GM18907 (cell line): Measurements from ENCODE around the gene SH3PXD2A.
"Not testable (repeated sequence)": the region's sequence is repeated elsewhere in the genome, so short reads cannot be mapped to it uniquely, and the experiment has no call there.

ENCODE experiments used
- ATAC-seq: cut with Tn5 transposase; IDR thresholded peaks from one replicate; pipeline ENCODE4 v1.9.1; 2021; ENCODE audit warnings: mild to moderate bottlenecking, moderate library complexity; ENCODE audit not compliant: unreplicated experiment

SH3PXD2A gene

DNA sequence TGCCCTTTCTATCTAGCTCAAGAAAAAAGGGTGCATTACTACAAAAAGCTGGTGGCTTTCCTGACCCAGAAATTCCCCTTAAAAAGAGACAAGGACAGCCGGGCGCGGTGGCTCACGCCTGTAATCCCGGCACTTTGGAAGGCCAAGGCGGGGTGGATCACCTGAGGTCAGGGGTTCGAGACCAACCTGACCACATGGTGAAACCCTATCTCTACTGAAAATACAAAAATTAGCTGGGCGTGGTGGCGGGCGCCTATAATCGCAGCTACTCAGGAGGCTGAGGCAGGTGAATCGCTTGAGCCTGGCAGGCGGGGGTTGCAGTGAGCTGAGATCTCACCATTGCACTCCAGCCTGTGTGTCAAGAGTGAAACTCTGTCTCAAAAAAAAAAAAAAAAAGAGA is 82.5 kb downstream of the SH3PXD2A start:
- ATAC-seq = not testable (repeated sequence)

DNA sequence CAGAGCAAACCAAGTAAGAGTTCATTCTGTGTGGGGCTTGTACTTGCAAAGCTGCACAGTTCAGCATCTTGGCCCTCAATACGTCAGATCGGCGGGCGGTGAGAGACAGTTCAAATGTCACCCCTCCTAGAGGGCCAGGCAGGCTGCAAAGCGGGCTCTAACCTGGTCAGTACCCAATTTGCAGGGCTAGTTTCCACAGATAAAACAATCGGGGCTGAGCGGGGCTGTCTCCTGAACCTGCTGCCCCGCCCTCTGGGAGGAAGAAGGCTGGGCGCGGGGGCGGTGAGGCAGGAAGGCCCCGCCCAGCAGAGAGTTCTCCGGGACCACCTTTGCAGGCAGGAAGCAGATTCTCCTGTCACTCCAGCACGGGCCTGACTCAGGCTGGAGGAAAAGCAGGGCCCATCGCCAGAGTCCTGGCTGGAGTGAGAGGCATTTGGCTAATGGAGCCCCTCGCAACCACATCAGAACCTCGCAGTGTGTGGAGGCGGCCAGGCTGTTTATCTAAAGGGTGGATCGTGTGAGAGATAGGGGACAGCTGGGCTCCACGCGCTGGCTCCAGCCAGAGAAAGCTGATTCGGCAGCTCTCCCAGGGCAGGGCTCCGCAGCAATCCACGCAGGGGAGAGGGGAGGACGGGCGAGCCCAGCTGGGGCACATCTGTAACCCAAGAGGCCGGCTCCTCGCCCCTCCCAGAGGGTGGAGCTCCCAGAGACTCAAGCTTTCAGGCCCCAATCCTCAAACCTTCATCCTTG is 83.1 kb downstream of the SH3PXD2A start:
- ATAC-seq = peak; percentile 73

DNA sequence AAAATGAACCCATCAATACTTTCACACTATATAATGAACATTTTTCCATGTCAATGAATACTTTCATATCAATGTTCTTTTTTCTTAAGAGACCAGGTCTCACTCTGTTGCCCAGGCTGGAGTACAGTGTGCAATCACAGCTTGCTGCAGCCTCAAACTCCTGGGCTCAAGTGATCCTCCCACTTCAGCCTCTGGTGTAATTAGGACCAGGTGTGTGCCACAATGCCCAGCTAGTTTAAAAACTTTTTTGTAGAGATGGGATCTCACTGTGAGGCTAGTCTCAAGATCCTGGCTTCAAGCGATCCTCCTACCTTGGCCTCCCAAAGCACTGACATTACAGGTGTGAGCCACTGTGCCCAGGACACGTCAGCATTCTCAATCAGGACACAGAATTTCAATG is 85.2 kb downstream of the SH3PXD2A start:
- no peak for ATAC-seq

DNA sequence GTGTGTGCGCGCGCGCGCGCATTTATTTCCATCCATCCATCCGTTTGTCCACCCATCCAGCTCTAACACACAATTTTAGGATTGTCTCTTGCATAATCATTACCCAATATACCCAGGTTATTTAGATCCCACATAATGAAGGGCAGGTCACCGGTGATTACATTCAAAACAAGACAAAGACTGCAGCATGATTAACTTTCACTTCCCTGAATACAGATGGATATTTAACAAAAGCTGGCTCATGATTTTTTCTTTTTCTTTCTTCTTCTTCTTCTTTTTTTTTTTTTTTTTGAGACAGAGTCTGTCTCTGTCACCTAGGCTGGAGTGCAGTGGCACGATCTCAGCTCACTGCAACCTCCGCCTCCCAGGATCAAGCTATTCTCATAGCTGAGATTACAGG is 86.2 kb downstream of the SH3PXD2A start:
- ATAC-seq = no peak

DNA sequence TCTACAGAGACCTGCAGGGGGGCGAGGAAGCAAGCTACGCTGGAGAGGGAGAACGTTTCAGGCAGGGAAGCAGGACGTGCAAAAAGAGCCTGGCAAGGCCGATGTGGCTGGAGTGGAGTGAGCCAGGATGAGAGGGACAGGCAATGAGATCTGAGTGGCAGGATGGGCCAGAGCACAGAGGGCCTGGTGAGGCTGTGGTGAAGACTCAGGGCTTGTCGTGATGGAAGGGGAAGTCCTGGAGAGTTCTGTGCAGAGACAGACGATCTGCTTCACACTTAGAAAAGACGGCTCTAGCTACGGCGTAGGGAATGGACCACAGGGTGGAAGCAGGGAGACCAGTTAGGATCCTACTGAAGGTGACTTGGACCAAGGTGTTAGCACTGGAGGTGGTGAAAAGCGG is 87.0 kb downstream of the SH3PXD2A start:
- ATAC-seq = no peak

DNA sequence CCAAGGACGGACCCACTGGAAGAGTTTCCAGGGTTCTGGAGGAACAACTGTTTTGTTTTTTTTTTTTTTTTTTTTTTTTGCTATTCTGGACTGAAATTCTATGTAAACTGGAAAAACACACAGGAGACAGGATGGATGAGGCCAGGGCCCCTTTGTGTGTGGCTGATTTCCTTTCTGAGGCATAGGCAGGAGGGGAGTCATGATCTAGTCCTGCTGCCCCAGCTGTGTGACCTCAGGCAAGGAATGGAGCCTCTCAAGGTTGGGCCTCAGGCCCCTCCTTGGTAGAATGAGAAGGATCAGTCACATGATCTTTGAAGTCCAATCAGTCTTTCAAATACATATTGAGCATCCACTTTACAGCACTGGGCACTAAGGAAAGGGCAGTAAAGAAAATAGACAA is 87.6 kb downstream of the SH3PXD2A start:
- no peak for ATAC-seq

DNA sequence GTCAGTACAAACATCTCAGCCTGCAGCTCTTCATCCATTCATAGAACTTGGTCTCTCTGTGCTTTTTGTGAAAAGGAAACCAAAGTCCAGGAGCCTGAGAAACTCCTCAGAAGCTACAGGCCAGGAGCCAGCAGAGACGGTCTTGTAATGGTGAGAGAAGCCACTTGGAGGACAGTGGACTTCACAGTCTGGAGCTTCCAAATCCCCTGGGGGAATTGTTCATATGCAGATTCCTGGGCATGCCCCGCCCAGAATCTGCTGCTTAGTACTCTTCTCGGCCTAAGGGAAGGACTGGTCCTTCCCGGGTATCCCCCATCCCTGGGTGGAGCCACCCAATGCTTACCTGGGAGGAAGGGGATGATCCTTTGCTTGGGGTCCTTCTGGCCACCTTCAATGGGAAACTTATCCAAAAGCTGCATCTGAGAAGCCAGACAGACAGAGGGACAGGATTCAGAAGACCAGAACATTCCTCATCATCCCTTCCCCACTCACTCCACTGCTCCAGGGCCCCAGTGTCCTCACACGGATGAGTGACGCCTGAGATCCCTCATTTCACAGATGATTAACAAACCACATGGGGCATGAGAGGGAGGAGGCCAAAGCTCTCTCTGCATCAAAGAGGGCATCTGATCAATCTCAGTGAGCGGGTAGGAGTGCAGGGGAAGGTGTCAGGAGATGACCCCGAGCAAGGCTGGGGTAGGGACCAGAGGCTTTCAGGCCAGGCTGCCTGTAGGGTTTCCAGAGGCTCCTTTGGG is 88.4 kb downstream of the SH3PXD2A start:
- no peak for ATAC-seq

DNA sequence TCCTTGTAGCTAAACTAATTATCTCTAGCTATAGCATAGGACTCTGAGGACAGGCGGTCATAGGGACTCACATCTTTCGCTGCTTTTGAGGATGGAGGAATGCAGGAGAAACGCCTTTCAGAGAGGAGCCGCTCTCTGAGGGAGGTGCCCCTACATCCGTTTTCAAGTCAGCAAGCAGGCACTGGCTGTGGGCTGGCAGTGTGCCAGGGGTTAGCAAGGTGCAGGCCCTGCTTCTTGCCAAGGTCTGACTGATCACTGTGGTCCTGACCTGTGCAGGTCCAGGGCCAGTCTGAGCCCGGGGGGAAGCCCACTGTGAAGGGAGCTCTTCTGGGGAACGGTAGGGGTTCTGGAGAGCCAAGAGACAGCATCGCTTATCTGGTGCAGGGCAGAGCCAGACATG is 89.4 kb downstream of the SH3PXD2A start:
- ATAC-seq = no peak

DNA sequence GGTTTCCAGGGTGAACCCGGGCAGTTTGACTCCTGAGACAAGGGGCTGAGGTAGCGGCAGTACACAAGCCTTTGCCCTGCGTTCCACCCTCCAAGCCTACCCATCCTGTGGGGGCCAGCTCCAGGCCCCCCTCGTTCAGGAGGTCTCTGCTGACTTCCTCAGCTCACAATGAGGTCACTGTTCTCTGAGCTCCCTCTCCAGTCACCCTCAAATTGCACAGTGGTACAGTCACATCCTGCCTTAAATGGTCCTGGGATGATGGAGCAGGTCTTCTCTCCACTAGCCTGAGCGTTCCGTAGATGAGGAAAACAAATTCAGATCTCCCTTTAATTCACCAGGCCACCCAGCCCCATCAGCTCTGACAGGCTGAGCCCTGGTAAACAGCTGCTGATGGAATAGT is 90.2 kb downstream of the SH3PXD2A start:
- ATAC-seq = no peak

DNA sequence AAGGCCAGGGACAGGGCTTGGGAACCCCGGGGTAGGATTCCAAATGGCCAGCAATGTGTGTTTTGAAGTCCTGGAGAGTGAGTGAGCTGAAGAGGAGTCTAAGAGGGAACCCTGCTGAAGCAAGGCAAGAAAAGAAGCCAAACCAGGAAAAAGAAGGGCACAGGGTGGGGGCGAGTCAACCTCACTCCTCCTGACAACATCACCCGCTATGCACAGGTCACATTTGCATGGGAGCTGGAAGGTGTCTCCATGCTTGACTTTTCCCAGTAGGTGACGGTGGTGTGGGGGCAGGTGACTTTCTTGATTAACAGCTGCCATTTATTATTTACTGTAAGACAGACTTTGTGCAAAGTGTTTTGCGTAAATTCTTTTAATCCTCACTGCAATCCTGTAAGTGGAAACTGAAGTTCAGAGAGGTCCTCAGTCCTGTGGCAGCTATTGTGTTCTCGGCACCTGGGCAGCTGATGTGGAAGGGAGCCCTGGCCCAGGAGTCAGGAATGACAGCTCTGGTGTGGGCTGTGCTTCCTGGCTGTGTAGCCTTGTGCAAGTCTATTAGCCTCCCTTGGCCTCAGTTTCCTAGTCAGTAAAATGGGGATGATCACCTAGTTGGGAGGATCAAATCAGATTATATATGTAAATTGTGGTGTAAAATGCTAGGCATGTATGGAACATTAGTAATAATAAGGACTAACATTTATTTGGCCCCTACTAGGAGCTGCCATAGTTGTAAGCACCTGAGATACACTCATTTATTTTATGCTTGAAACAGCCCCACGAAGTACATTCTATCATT is 90.9 kb downstream of the SH3PXD2A start:
- no peak for ATAC-seq

DNA sequence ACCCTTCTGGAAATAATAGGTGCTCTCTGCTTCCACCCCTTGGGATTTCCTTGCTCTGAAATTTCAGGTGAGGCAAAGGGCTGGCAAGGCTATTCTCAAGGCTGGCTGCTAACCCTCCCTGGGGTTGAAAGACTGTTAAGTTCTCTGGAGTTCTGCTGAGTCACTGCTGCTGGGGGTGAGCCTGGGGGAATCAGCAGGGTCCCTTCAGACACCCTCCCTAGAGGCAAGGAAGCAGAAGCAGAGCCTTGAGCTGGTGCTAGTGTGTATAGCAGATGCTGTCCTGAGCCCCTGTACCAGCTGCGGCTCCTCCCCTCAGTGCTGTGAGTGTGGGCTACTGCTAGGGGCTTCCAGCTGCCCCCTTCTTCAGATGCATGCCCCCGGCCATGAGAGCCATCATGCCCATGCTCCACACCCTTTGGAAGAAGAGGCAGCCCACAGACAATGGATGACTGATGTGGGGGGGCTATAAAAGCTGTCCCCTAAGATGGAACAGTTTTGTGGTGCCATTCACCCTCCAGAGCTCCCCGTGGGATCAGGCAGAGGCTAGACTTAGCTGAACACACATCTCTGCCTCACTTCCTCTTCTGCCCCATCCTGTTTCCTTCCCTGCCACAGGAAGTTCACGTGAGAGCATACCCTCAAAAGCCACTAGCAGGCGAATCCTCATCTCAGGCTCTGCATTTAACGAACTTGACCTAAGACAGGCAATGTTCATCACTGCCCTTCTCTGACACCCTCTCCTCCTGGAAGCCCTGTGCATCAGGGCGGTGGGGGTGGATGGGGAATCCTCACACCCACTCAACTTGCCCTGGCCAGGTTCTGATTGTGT is 91.8 kb downstream of the SH3PXD2A start:
- ATAC-seq = peak; percentile 36

DNA sequence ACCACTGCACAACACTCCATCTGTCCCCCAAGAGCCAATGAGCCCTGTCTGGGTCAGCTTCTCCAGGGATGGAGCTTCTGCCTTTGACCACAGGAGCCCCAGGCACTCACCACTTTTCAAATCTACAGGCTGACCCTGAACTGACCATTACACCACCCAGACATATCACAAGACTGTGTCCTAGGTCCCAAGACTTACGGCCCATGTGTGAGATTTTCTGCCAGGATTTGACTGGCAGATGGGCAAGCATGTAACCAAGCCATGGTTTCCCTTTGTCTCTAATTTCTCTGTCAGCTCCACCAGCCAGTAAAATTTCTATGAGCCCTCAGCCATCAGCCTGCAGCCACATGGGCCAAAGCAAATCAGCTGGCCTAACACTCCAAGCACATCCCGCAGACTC is 92.5 kb downstream of the SH3PXD2A start:
- no peak for ATAC-seq

DNA sequence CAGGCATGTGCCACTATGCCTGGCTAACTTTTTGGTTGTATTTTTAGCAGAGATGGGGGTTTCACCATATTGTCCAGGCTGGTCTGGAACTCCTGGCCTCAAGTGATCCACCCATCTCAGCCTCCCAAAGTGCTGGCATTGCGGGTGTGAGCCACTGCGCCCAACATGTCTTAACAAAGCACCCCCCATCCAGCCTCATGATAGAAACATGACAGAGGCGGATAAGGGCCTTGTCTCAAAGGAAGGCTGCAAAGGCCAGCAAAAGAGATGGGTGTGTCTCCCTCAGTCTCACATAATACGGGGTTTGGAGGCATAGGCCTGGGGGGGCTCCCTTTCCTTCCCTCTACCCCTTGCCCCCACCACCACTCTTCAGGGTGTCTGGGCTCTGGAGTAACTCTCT is 93.2 kb downstream of the SH3PXD2A start:
- no peak for ATAC-seq

DNA sequence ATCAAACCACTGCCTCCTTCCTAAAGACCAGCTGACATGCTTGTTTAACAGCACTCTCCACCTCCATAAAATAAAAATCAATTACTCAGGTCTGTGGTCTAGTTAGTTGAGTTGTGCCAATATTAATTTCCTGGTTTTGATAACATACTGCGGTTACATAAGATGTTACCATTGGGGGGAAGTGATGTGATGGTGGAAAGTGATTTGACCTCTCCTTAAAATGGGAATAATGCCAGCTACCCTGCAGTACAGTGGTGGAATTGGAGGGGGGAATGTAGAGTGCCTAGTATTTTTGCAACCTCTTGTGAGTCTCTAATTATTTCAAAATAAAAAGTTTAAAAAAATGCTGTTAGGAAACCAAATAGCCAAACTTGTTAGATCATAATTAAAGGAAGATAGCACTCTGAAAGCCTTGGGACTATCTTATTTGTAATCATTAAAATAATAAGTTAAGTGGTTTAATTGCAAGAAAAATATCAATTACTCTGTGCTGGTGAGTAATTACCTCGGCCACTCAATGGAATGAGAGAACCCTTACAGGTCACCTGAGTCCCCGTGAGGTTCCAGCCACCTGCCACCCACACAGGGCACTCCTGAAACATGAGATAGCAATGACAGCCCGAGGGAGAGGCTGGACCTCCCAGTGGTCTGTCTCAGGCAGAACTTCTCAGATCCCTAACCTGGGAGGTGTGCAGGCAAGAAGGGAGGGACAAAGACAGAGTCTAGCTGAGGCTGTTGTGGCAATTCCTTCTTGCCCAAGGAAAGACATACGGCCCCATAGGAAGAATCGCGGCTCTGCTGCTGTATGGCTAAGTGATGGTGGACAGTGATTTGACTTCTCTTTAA is 94.1 kb downstream of the SH3PXD2A start:
- ATAC-seq = no peak

DNA sequence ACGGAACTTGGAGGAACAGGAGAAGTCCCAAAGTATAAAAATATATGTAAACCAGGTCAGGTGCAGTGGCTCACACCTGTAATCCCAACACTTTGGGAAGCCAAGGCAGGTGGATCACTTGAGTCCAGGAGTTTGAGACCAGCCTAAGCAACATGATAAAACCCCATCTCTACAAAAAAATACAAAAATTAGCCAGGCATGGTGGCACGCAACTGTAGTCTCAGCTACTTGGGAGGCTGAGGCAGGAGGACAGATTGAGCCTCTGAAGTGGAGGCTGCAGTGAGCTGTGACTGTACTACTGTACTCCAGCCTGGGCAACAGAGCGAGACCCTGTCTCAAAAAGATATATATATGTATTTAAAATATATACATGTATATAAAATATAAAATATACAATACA is 95.1 kb downstream of the SH3PXD2A start:
- not testable (repeated sequence) for ATAC-seq

DNA sequence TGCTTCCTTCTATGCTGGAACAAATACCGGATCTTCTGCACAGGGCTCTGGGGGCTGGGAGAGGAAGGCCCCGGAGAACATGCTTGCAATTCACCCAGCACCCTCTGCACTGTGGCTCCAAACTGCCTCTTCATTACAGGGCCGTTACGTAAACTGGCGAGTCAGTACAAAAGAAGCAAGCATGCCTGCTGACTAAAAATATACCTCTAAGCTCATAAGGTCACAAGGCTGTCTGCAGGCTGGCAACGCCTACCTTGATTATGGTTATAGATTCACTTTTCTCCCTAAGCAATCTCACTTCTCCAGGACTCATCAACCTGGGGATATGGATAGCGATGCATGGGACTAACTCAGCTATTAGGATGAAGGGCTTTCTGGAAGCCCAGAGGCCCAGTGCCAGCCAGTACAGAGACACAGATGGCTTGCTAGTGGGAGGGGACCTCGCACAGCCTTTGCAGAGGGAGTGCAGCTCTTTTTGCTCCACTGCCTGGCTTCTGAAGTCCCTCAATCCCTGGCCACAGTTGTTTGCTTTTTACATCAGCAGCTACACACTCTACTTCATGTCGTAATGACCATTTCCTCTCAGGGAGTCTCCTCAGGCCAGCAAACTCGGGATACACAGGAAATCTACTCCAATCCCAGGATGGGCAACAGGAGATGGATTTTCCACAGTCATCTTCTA is 96.1 kb downstream of the SH3PXD2A start:
- peak; percentile 72 for ATAC-seq

DNA sequence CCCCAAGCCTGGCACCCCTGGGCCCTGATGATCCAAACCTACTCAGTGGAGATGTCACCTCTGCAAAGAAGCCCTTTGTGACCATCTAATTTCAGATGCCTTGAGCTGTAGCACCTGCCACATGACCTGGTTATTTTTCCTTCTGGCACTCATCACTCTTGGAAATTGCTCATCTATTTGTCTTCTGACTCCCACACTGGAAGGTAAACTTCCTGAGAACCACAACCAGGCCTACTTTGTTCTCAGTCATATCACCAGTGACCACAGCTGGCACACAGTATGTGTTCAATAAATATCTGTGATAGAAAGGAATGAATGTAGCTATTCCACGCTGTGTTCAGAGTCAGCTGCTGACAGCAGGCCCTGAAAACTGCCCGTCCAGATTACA is 97.1 kb downstream of the SH3PXD2A start:
- ATAC-seq = no peak

DNA sequence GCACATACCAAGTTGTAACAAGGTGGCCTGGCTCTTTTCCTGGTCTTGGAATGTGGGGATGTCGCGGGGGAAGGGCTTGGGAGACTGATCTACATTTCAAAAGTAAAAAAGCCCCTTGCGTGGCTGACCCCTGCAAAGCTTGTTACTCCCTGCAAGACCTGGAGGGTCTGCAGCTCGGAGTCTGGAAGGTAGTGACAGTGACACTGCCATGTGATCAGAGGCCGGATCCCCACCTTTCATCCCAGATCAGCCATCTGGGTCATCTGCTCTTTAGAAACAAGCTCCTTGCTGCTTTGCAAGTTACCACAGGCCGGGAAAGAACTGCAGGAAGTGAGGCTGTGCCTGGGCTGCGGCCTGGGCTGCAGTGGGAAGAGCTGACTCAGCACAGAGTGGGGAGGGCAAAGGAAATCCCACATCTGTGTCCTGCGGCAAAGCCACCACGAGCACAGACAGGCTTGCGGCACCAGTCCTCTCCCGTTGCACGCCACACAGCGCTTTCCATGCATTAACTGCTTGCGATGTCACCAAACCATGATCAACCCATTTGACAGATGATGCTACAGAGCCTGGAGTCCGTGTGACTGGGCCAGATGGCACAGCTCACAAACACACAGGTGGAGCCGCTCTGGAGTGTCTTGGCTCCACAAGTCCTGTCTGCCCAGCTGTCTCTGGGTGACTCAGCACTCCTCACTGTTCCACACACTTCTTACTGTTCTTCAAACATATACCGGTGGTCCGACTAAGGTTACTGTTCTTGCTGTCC is 97.7 kb downstream of the SH3PXD2A start:
- ATAC-seq = no peak
